PC-9 (cell line): ENCODE results near the gene PEAK1. TPM values are rescaled to one million over a fixed set of nuclear protein-coding genes. Genes with fewer than 3 reads are reported as not detected.

Source experiments
- BruUV-seq: library from RNA; stranded (reverse); fragments of 400-500 nt; replicated peaks from 2 replicates; lab custom pipeline; 2021; lab: Mats Ljungman, UMichigan
- CTCF ChIA-PET: fragments of 300-600 bp; sonication (Branson Sonifier 250); formaldehyde crosslinking; loops from one replicate; lab custom pipeline; 2022; ENCODE audit warnings: antibody characterized with exemption; lab: Charles Lee
- POLR2A ChIA-PET: fragments of 300-600 bp; sonication (Branson Sonifier 250); formaldehyde crosslinking; loops from one replicate; lab custom pipeline; 2022; ENCODE audit warnings: antibody characterized with exemption; ENCODE audit not compliant: unreplicated experiment; lab: Charles Lee
- DNase-seq, 2 experiments: peaks; one replicate each; pipeline versions ENCODE4 v3.0.0 to v3.0.0-alpha.2; 2015 to 2022; ENCODE audit warnings: mixed read lengths in 1 of 2
- H2AFZ ChIP-seq: fragments of 200-600 bp; sonication (generic); 2 replicates; pipeline ENCODE4 v1.8.1; 2017; ENCODE audit warnings: antibody characterized with exemption
- H3F3A ChIP-seq: fragments of 200-600 bp; sonication (generic); 2 replicates; pipeline ENCODE4 v1.8.1; 2017; ENCODE audit warnings: antibody characterized with exemption, mild to moderate bottlenecking, low read depth; ENCODE audit not compliant: insufficient read depth
- H3K27ac ChIP-seq: fragments of 200-600 bp; sonication (generic); 2 replicates; pipeline ENCODE4 v1.6.1; 2016; ENCODE audit warnings: mixed run types
- H3K27me3 ChIP-seq: fragments of 200-600 bp; sonication (generic); 2 replicates; pipeline ENCODE4 v1.6.1; 2016; ENCODE audit warnings: low read depth, mixed run types; ENCODE audit not compliant: insufficient read depth
- H3K36me3 ChIP-seq: fragments of 200-600 bp; sonication (generic); 2 replicates; pipeline ENCODE4 v1.6.1; 2016; ENCODE audit warnings: low read depth, mixed run types
- H3K4me1 ChIP-seq: fragments of 200-600 bp; sonication (generic); replicated peaks from 2 replicates; pipeline ENCODE4 v1.6.1; 2016; ENCODE audit warnings: mixed run types; ENCODE audit not compliant: insufficient read depth
- H3K4me2 ChIP-seq: fragments of 200-600 bp; sonication (generic); 2 replicates; pipeline ENCODE4 v1.6.1; 2017; ENCODE audit warnings: mixed run types
- H3K4me3 ChIP-seq: fragments of 200-600 bp; sonication (generic); 2 replicates; pipeline ENCODE4 v1.6.1; 2016; ENCODE audit warnings: mixed run types
- H3K79me2 ChIP-seq: fragments of 200-600 bp; sonication (generic); 2 replicates; pipeline ENCODE4 v1.6.1; 2017; ENCODE audit warnings: low read depth, mixed run types
- H3K9me2 ChIP-seq: fragments of 200-600 bp; sonication (generic); 2 replicates; pipeline ENCODE4 v1.8.1; 2017; ENCODE audit warnings: mild to moderate bottlenecking; ENCODE audit not compliant: insufficient read depth
- H3K9me3 ChIP-seq: fragments of 200-600 bp; sonication (generic); 2 replicates; pipeline ENCODE4 v1.8.1; 2016; ENCODE audit warnings: low read depth; ENCODE audit not compliant: insufficient read depth
- H4K20me1 ChIP-seq: fragments of 200-600 bp; sonication (generic); 2 replicates; pipeline ENCODE4 v1.8.1; 2017; ENCODE audit not compliant: insufficient read depth
- CTCF ChIP-seq: fragments of 200-600 bp; sonication (generic); conservative IDR thresholded peaks from 2 replicates; pipeline ENCODE4 v1.6.1; 2017; ENCODE audit warnings: mixed run types, antibody characterized with exemption, mild to moderate bottlenecking, moderate library complexity
- EZH2 ChIP-seq: fragments of 200-600 bp; sonication (generic); IDR thresholded peaks from 2 replicates; pipeline ENCODE4 v1.8.0; 2017; ENCODE audit warnings: antibody characterized with exemption, low read depth
- intact Hi-C: fragments of 100-400 bp; cut with micrococcal nuclease; formaldehyde crosslinking; loops from one replicate; pipeline ENCODE4 v1.10.0; 2022; ENCODE audit not compliant: unreplicated experiment
- total RNA-seq: library from RNA; stranded (reverse); gene quantifications from 2 replicates; pipeline ENCODE4 v1.2.3, GENCODE V29; 2021

PEAK1 gene
- total RNA-seq, 1 experiment from 2014 or later, result 20.7 TPM

DNA sequence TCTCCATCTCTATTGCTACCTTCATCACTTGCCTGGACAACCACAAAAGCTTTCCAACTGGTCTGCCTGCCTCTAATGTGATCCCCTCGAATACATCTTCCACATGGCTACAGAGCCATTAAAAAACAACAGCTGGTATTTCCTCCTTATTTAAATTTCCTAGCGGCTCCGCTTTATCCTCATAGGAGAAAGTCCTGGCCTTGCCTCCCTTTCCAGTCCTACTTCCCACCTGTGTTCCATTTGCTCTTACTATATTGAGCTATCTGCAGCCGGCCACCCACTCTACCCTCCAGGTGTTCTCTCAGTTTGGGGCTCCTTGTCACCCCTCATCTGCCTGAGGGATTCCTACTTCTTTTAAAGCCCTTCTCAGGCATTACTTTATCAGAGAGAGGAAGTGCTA is 299.3 kb downstream of the PEAK1 start:
- Histone ChIP-seq H3K27me3 (no peaks in the 10 kb centered on the region), H3K79me2 (no peaks in the 10 kb centered on the region), H3K4me1 (no peaks in the 10 kb centered on the region), H3K27ac (no peak overlapping the region), H3K36me3 (no peaks in the 10 kb centered on the region), H3K4me2 (no peak overlapping the region), H3K9me3 (no peaks in the 10 kb centered on the region), H3F3A (no peaks in the 10 kb centered on the region), H4K20me1 (no peaks in the 10 kb centered on the region; the same call in 1 of the 2 replicates), H3K9me2 (no peaks in the 10 kb centered on the region), H3K4me3 (no peak overlapping the region), H2AFZ (no peak overlapping the region)
- ChIA-PET POLR2A (no interaction called here), CTCF (interaction anchor here (0.5 to 1.9 kb wide), 2 partner anchors 376 to 415 kb away, joined by 5 to 6 read pairs; no protein-coding TSS in a partner anchor)
- DNase-seq, result no peak
- no TSS peak for BruUV-seq
- TF ChIP-seq CTCF (no peak), EZH2 (no peak)
- intact Hi-C loops, result no loop called here

DNA sequence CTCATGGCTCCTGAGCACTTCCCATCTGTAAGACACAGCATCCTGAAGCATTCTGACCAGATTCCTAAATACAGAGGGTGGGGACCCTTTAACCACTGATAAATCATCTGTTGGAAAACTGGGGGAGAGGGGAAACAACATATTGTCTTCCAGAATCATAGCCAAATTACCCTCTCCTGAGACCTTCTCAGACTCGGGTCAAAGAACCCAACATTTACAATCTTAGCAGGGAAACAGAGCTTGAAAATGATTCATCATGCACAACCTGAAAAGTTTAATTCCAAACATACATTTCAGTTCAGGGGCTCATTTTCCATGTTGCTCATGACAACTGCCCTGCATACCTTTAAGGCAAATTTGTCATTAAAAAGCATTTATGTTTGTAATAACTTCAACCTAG is 300.5 kb downstream of the PEAK1 start:
- BruUV-seq, result no TSS peak
- ChIA-PET POLR2A (no interaction called here), CTCF (interaction anchor here (0.5 to 2.2 kb wide), 3 partner anchors 327 to 424 kb away, joined by 4 to 10 read pairs (median 6); no protein-coding TSS in a partner anchor)
- H3K36me3 ChIP-seq, result no peaks in the 10 kb centered on the region
- no peak for TF ChIP-seq EZH2
- no peak for TF ChIP-seq CTCF
- no peaks in the 10 kb centered on the region for H3K9me2 ChIP-seq
- H3K27ac ChIP-seq, result no peak overlapping the region
- H4K20me1 ChIP-seq, result no peaks in the 10 kb centered on the region; the same call in 1 of the 2 replicates
- DNase-seq, result no peak
- no peaks in the 10 kb centered on the region for H3F3A ChIP-seq
- no peak overlapping the region for H3K4me3 ChIP-seq
- no peaks in the 10 kb centered on the region for H3K4me1 ChIP-seq
- no peak overlapping the region for H2AFZ ChIP-seq
- no peaks in the 10 kb centered on the region for H3K9me3 ChIP-seq
- intact Hi-C loops, result loop anchor here (1.0 kb wide), 3 partner anchors 378 to 514 kb away; no protein-coding TSS in a partner anchor
- H3K27me3 ChIP-seq, result no peaks in the 10 kb centered on the region
- no peak overlapping the region for H3K4me2 ChIP-seq
- no peaks in the 10 kb centered on the region for H3K79me2 ChIP-seq

GRCh38 chr15:77118882-77119321 is 301.0 kb downstream of the PEAK1 start:
- H3K9me3 ChIP-seq, result no peaks in the 10 kb centered on the region
- H3K9me2 ChIP-seq, result no peaks in the 10 kb centered on the region
- no peak overlapping the region for H2AFZ ChIP-seq
- H3K36me3 ChIP-seq, result no peaks in the 10 kb centered on the region
- H3F3A ChIP-seq, result no peaks in the 10 kb centered on the region
- CTCF ChIA-PET, result interaction anchor here (0.5 to 2.2 kb wide), 3 partner anchors 328 to 424 kb away, joined by 4 to 10 read pairs (median 6); no protein-coding TSS in a partner anchor
- H3K27ac ChIP-seq, result no peak overlapping the region
- H3K4me3 ChIP-seq, result no peak overlapping the region
- H3K4me1 ChIP-seq, result no peaks in the 10 kb centered on the region
- POLR2A ChIA-PET, result no interaction called here
- no peak overlapping the region for H3K4me2 ChIP-seq
- no peaks in the 10 kb centered on the region; the same call in 1 of the 2 replicates for H4K20me1 ChIP-seq
- H3K79me2 ChIP-seq, result no peaks in the 10 kb centered on the region
- TF ChIP-seq CTCF, result peak; percentile 87
- TF ChIP-seq EZH2, result no peak
- peak in 1 of 2 experiments; percentile 33 for DNase-seq
- intact Hi-C loops, result loop anchor here (1.0 kb wide), 3 partner anchors 378 to 514 kb away; no protein-coding TSS in a partner anchor
- no peaks in the 10 kb centered on the region for H3K27me3 ChIP-seq
- no TSS peak for BruUV-seq
